Measurements from ENCODE around the gene PPP1R14D. TPM values are rescaled to one million over a fixed set of nuclear protein-coding genes. Genes with fewer than 3 reads are reported as not detected.

Gene PPP1R14D
- total RNA-seq, 1 experiment from 2014 or later, result not detected

- in situ Hi-C loops (cut with HindIII; ENCODE audit: low sequenced_read_pairs), result no loop called here
- DNase-seq (ENCODE audit: low spot score), result no peak
Measured at GRCh38 chr15:40854161-40854560, 25.7 kb upstream of the PPP1R14D start.

GRCh38 chr15:40853241-40853890 is 24.9 kb upstream of the PPP1R14D start:
- DNase-seq (ENCODE audit: low spot score), result no peak
- in situ Hi-C loops (cut with HindIII; ENCODE audit: low sequenced_read_pairs), result no loop called here

GRCh38 chr15:40852529-40852928 is 24.0 kb upstream of the PPP1R14D start:
- in situ Hi-C loops (cut with HindIII; ENCODE audit: low sequenced_read_pairs), result no loop called here
- DNase-seq (ENCODE audit: low spot score), result no peak

- in situ Hi-C loops (cut with HindIII; ENCODE audit: low sequenced_read_pairs), result no loop called here
- no peak for DNase-seq (ENCODE audit: low spot score)
Measured at GRCh38 chr15:40850576-40851112, 22.1 kb upstream of the PPP1R14D start.

- in situ Hi-C loops (cut with HindIII; ENCODE audit: low sequenced_read_pairs), result no loop called here
- DNase-seq (ENCODE audit: low spot score), result peak; percentile 36
Measured at GRCh38 chr15:40847223-40847961, 18.9 kb upstream of the PPP1R14D start.

GRCh38 chr15:40846841-40847222 is 18.3 kb upstream of the PPP1R14D start:
- in situ Hi-C loops (cut with HindIII; ENCODE audit: low sequenced_read_pairs), result no loop called here
- no peak for DNase-seq (ENCODE audit: low spot score)

- in situ Hi-C loops (cut with HindIII; ENCODE audit: low sequenced_read_pairs), result no loop called here
- DNase-seq (ENCODE audit: low spot score), result peak; percentile 6
Measured at GRCh38 chr15:40845511-40846284, 17.2 kb upstream of the PPP1R14D start.

GRCh38 chr15:40845036-40845435 is 16.5 kb upstream of the PPP1R14D start:
- DNase-seq (ENCODE audit: low spot score), result no peak
- in situ Hi-C loops (cut with HindIII; ENCODE audit: low sequenced_read_pairs), result no loop called here

GRCh38 chr15:40844696-40845030 is 16.2 kb upstream of the PPP1R14D start:
- in situ Hi-C loops (cut with HindIII; ENCODE audit: low sequenced_read_pairs), result no loop called here
- peak; percentile 29 for DNase-seq (ENCODE audit: low spot score)

GRCh38 chr15:40843885-40844695 is 15.6 kb upstream of the PPP1R14D start, which contains the start of gene SPINT1:
SPINT1 (plus strand) TSS chr15:40844048; CDS start chr15:40844555, 507 bp downstream.
- DNase-seq (ENCODE audit: low spot score), result peak; percentile 23
- in situ Hi-C loops (cut with HindIII; ENCODE audit: low sequenced_read_pairs), result no loop called here

GRCh38 chr15:40843261-40843884 is 14.9 kb upstream of the PPP1R14D start:
- DNase-seq (ENCODE audit: low spot score), result peak; percentile 25
- in situ Hi-C loops (cut with HindIII; ENCODE audit: low sequenced_read_pairs), result no loop called here

GRCh38 chr15:40841741-40842140 is 13.2 kb upstream of the PPP1R14D start:
- in situ Hi-C loops (cut with HindIII; ENCODE audit: low sequenced_read_pairs), result no loop called here
- no peak for DNase-seq (ENCODE audit: low spot score)

GRCh38 chr15:40838756-40839155 is 10.2 kb upstream of the PPP1R14D start:
- in situ Hi-C loops (cut with HindIII; ENCODE audit: low sequenced_read_pairs), result no loop called here
- no peak for DNase-seq (ENCODE audit: low spot score)

GRCh38 chr15:40836020-40836419 is 7.5 kb upstream of the PPP1R14D start:
- no peak for DNase-seq (ENCODE audit: low spot score)
- in situ Hi-C loops (cut with HindIII; ENCODE audit: low sequenced_read_pairs), result no loop called here

GRCh38 chr15:40832903-40833302 is 4.4 kb upstream of the PPP1R14D start:
- no peak for DNase-seq (ENCODE audit: low spot score)
- in situ Hi-C loops (cut with HindIII; ENCODE audit: low sequenced_read_pairs), result no loop called here

- no peak for DNase-seq (ENCODE audit: low spot score)
- in situ Hi-C loops (cut with HindIII; ENCODE audit: low sequenced_read_pairs), result no loop called here
Measured at GRCh38 chr15:40831861-40832260, 3.4 kb upstream of the PPP1R14D start.

- no peak for DNase-seq (ENCODE audit: low spot score)
- in situ Hi-C loops (cut with HindIII; ENCODE audit: low sequenced_read_pairs), result no loop called here
Measured at GRCh38 chr15:40830884-40831283, 2.4 kb upstream of the PPP1R14D start.

- in situ Hi-C loops (cut with HindIII; ENCODE audit: low sequenced_read_pairs), result no loop called here
- DNase-seq (ENCODE audit: low spot score), result no peak
Measured at GRCh38 chr15:40829115-40829514, 607 bp upstream of the PPP1R14D start.

Data from G401 (cell line).